Measurements from ENCODE around the gene NOTCH3. TPM values are rescaled to one million over a fixed set of nuclear protein-coding genes. Genes with fewer than 3 reads are reported as not detected.

Gene NOTCH3
- polyA plus RNA-seq, 1 experiment = 37.6 TPM

- POLR2A ChIA-PET = no interaction called here
- peaks cover 36% of the 10 kb centered on the region for H3K36me3 ChIP-seq (ENCODE audit: control insufficient read depth, insufficient read depth, low read length)
- DNase-seq (ENCODE audit: low read depth) = peak; percentile 52
- no peak overlapping the region for H3K4me3 ChIP-seq (ENCODE audit: low read depth, low read length)
- CTCF ChIA-PET = interaction anchor here (0.5 to 1.7 kb wide), 5 partner anchors 10 to 308 kb away, joined by 3 to 7 read pairs (median 3); no protein-coding TSS in a partner anchor
- H3K27me3 ChIP-seq (ENCODE audit: control insufficient read depth, insufficient read depth, low read length) = no peaks in the 10 kb centered on the region
- TF ChIP-seq CTCF (IDR thresholded peaks at IDR 0.05; ENCODE audit: insufficient read depth, low read depth, low read length) = no peak; the same call in 1 of the 2 replicates
These were observed 48.1 kb upstream of the NOTCH3 start for GRCh38 chr19:15248648-15249527.

GRCh38 chr19:15248106-15248505, 47.3 kb upstream of the NOTCH3 start:
- no peak for DNase-seq (ENCODE audit: low read depth)
- TF ChIP-seq CTCF (IDR thresholded peaks at IDR 0.05; ENCODE audit: insufficient read depth, low read depth, low read length) = no peak
- H3K4me3 ChIP-seq (ENCODE audit: low read depth, low read length) = no peak overlapping the region
- H3K36me3 ChIP-seq (ENCODE audit: control insufficient read depth, insufficient read depth, low read length) = peaks cover 34% of the 10 kb centered on the region
- CTCF ChIA-PET = no interaction called here
- POLR2A ChIA-PET = no interaction called here
- no peaks in the 10 kb centered on the region for H3K27me3 ChIP-seq (ENCODE audit: control insufficient read depth, insufficient read depth, low read length)

- CTCF ChIA-PET = no interaction called here
- POLR2A ChIA-PET = no interaction called here
- no peak for TF ChIP-seq CTCF (IDR thresholded peaks at IDR 0.05; ENCODE audit: insufficient read depth, low read depth, low read length)
- no peak for DNase-seq (ENCODE audit: low read depth)
- H3K36me3 ChIP-seq (ENCODE audit: control insufficient read depth, insufficient read depth, low read length) = peaks cover 30% of the 10 kb centered on the region
- H3K27me3 ChIP-seq (ENCODE audit: control insufficient read depth, insufficient read depth, low read length) = no peaks in the 10 kb centered on the region
- H3K4me3 ChIP-seq (ENCODE audit: low read depth, low read length) = no peak overlapping the region
These were observed 46.6 kb upstream of the NOTCH3 start for GRCh38 chr19:15247107-15248014.

- Histone ChIP-seq H3K27me3 (ENCODE audit: control insufficient read depth, insufficient read depth, low read length) (no peaks in the 10 kb centered on the region), H3K36me3 (ENCODE audit: control insufficient read depth, insufficient read depth, low read length) (peaks cover 31% of the 10 kb centered on the region), H3K4me3 (ENCODE audit: low read depth, low read length) (no peak overlapping the region)
- ChIA-PET CTCF (no interaction called here), POLR2A (no interaction called here)
- DNase-seq (ENCODE audit: low read depth) = no peak
- TF ChIP-seq CTCF (IDR thresholded peaks at IDR 0.05; ENCODE audit: insufficient read depth, low read depth, low read length) = no peak
These were observed 45.3 kb upstream of the NOTCH3 start for GRCh38 chr19:15246198-15246481.
